Nephron (organoid): ENCODE results near the gene PMP22.

Experiments
- H3K27ac Mint-ChIP-seq, 3 experiments: 2 replicates each; pipeline ENCODE4 v1.8.0; 2020; ENCODE audit warnings: mixed read lengths in 3 of 3, mild to moderate bottlenecking in 2 of 3, moderate library complexity in 1 of 3
- H3K27me3 Mint-ChIP-seq: 2 replicates; pipeline ENCODE4 v1.8.0; 2021; ENCODE audit warnings: low read depth, mild to moderate bottlenecking, moderate library complexity, mixed read lengths
- H3K36me3 Mint-ChIP-seq: 2 replicates; pipeline ENCODE4 v1.8.0; 2020; ENCODE audit warnings: low read depth, mixed read lengths
- H3K4me1 Mint-ChIP-seq: 2 replicates; pipeline ENCODE4 v1.8.0; 2020; ENCODE audit warnings: mixed read lengths
- H3K4me3 Mint-ChIP-seq, 3 experiments: 2 replicates each; pipeline ENCODE4 v1.8.0; 2020; ENCODE audit warnings: mild to moderate bottlenecking in 3 of 3, mixed read lengths in 3 of 3, moderate library complexity in 2 of 3
- H3K9me3 Mint-ChIP-seq: 2 replicates; pipeline ENCODE4 v1.8.0; 2020; ENCODE audit warnings: mixed read lengths
- TF ChIP-seq, protein P1 (sequence below), 3 experiments: fragments of 200-600 bp; sonication (generic); IDR thresholded peaks; one replicate each; pipeline ENCODE4 v1.5.0; 2021; ENCODE audit warnings: antibody characterized with exemption in 3 of 3; ENCODE audit not compliant: unreplicated experiment in 3 of 3

The PMP22 gene

DNA sequence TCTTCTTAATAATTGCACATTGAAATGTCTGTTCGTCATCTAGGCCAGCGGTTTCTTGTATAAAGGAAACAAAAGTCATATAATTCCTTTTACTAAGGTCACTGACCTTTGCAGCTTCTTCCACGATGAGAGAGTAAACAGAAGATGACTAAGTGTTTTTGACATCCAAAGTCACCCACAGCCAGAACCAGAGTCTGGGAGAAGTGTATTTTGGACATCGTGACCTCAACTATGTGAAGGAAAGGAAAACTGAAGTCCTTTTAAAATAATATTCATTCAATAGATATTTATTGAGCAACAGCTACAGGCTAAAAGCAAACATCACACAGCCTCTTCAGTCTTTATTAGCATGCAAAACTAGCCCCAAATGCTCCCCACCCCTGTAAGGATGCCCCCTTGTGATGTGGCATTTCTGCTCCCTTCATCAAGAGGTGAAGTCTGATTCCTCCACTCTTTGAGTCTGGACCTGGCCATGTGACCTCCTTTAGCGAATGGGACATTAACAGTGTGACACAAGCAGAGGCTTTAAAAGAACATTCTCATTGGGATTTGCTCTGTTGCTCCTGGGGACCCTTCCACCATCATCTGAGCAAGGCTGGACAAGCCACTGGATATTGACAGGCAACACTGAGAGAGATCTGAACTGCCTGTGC is 8.1 kb upstream of the PMP22 start:
- Mint-ChIP-seq H3K27ac (no peak overlapping the region), H3K9me3 (peaks cover 6% of the 10 kb centered on the region), H3K36me3 (no peaks in the 10 kb centered on the region), H3K27me3 (peaks cover 16% of the 10 kb centered on the region), H3K4me3 (no peak overlapping the region), H3K4me1 (peaks cover 16% of the 10 kb centered on the region)
- TF ChIP-seq, protein P1, sequence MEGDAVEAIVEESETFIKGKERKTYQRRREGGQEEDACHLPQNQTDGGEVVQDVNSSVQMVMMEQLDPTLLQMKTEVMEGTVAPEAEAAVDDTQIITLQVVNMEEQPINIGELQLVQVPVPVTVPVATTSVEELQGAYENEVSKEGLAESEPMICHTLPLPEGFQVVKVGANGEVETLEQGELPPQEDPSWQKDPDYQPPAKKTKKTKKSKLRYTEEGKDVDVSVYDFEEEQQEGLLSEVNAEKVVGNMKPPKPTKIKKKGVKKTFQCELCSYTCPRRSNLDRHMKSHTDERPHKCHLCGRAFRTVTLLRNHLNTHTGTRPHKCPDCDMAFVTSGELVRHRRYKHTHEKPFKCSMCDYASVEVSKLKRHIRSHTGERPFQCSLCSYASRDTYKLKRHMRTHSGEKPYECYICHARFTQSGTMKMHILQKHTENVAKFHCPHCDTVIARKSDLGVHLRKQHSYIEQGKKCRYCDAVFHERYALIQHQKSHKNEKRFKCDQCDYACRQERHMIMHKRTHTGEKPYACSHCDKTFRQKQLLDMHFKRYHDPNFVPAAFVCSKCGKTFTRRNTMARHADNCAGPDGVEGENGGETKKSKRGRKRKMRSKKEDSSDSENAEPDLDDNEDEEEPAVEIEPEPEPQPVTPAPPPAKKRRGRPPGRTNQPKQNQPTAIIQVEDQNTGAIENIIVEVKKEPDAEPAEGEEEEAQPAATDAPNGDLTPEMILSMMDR (IDR thresholded peaks at IDR 0.05; ENCODE audit: unreplicated experiment in 3 of 3) = no peak

DNA sequence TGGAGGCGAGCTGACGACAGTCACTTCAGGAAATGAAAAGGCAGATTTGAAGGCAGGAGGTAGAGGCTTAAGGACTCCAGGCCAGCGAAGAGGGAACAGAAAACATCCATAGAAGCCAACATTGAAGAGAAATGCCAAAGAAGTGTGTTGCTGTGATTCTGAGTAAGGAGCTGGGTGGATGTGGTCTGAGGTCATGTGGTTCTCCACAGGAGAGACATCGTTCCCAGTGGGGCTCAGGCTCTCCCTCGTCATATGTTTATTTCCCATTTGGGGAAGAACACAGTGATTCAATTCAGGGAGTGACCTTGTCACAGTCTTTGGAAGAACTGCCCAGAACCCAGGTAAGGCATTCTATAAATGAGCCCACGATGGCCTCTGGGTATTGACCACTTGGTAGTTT is 6.6 kb upstream of the PMP22 start:
- peaks cover 6% of the 10 kb centered on the region for H3K9me3 Mint-ChIP-seq
- peaks cover 19% of the 10 kb centered on the region for H3K27me3 Mint-ChIP-seq
- TF ChIP-seq, protein P1 (IDR thresholded peaks at IDR 0.05; ENCODE audit: unreplicated experiment in 3 of 3) = no peak
- no peaks in the 10 kb centered on the region for H3K36me3 Mint-ChIP-seq
- no peak overlapping the region for H3K4me3 Mint-ChIP-seq
- no peak overlapping the region for H3K27ac Mint-ChIP-seq
- H3K4me1 Mint-ChIP-seq = peaks cover 21% of the 10 kb centered on the region

DNA sequence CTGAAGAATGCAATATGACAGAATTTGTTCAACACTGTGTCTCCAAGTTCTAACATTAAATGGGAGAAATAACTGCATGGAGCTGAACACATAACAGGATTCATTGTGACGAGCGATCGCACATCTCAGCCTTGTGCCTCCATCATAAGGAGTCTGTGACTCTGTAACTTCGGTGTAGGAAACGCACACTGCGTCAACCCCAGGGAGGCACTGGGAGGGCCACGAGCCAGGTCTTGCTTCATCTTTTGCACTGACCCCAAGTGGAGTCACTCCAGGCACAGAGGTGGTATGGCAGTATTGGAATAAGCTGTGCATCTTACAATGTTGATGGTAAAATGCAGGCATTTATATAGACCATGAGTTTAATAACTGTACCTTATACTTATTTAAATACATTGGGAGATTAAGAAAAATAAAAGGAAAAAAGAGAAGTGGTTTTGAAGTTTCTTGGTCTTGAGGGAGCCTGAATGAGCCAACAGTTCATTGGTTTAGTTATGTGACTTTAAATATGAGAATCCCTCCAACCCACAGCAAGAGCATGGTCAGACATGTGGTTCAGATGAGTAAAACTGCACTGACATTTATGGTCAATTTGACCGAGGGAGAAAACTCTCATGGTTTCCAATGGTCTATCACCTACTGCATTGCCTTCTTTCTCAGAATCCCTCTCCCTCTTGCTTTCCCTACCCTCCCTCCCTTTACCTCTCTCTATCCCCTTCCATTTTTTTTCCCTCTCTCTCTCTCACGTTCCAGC is 5.7 kb upstream of the PMP22 start:
- peaks cover 28% of the 10 kb centered on the region for H3K4me1 Mint-ChIP-seq
- TF ChIP-seq, protein P1 (IDR thresholded peaks at IDR 0.05; ENCODE audit: unreplicated experiment in 3 of 3) = no peak
- no peak overlapping the region for H3K27ac Mint-ChIP-seq
- no peaks in the 10 kb centered on the region for H3K36me3 Mint-ChIP-seq
- no peak overlapping the region for H3K4me3 Mint-ChIP-seq
- peaks cover 27% of the 10 kb centered on the region for H3K27me3 Mint-ChIP-seq
- H3K9me3 Mint-ChIP-seq = peaks cover 6% of the 10 kb centered on the region

DNA sequence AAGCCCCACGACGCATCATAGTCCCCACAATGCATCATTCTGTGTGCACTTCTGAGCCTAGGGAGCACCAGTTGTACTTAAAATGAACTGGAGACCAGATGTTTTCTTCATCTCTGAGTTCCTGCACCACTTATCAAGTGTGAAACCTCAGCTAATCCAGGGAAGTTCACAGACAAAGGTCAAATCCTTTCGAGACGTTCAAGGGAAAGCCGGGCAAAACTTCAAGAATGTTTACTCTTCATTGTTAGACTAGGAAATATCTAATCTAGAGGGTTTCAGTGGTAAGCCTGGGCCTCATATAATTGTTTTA is 4.6 kb upstream of the PMP22 start:
- Mint-ChIP-seq H3K36me3 (no peaks in the 10 kb centered on the region), H3K27me3 (peaks cover 37% of the 10 kb centered on the region), H3K4me3 (no peak overlapping the region), H3K27ac (no peak overlapping the region), H3K4me1 (peaks cover 39% of the 10 kb centered on the region), H3K9me3 (peaks cover 6% of the 10 kb centered on the region)
- TF ChIP-seq, protein P1 (IDR thresholded peaks at IDR 0.05; ENCODE audit: unreplicated experiment in 3 of 3) = no peak

DNA sequence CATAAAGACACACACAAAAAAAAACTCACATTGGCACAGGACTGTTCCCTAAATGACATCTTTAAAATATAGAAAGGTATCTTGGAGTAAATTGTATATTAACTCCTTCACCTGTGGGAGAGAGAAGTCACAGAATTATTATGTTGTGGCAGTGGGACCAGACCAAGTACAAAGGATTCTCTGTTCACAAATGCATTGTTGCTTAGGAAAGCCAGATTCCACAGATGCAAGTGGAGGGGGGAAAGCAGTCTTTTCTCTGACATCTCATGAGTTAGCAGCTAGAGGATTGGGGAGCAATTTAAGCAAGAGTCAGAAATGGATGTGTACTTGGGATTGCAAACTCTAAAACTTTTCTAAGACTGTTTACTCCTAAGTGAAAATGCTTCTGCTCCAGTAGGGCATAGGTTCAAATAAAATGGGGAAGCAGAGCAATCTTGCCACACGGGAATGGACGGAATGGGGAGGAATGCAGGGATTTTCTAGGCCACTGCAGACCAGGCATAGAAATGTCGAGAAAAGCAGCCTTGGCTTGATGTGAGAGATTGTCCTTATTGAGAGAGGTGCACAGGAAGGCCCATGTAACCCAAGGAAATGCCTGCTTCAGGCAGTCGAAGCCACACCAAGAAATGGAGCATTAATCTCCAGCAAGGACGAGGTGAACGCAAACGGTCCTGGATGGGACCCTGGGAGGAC is 4.1 kb upstream of the PMP22 start:
- Mint-ChIP-seq H3K4me1 (peaks cover 44% of the 10 kb centered on the region), H3K27me3 (peaks cover 42% of the 10 kb centered on the region), H3K27ac (peak overlapping the region in 2 of 3 experiments; percentile 13 to 71), H3K36me3 (no peaks in the 10 kb centered on the region), H3K4me3 (no peak overlapping the region), H3K9me3 (peaks cover 3% of the 10 kb centered on the region)
- TF ChIP-seq, protein P1 (IDR thresholded peaks at IDR 0.05; ENCODE audit: unreplicated experiment in 3 of 3) = no peak
